Aorta (tissue), 5 donors: Measurements from ENCODE around the gene OSR1. TPM values are rescaled to one million over a fixed set of nuclear protein-coding genes. Genes with fewer than 3 reads are reported as not detected.

Source experiments
- ATAC-seq: fragments of 200-7000 bp; cut with Tn5 transposase; one replicate; pipeline ENCODE4 v1.9.1; 2022; ENCODE audit warnings: moderate library complexity; ENCODE audit not compliant: low FRiP score
- DNase-seq, 2 donors: peaks; one replicate each; pipeline ENCODE4 v3.0.0-alpha.2; 2020
- H3K27ac ChIP-seq, 2 donors: one replicate each; pipeline ENCODE4 v1.5.1; 2013; ENCODE audit warnings: low read length in 2 of 2, mild to moderate bottlenecking in 2 of 2, moderate library complexity in 2 of 2, control low read depth in 1 of 2, inconsistent platforms in 1 of 2, low read depth in 1 of 2
- H3K27me3 ChIP-seq, 2 donors: one replicate each; pipeline ENCODE4 v1.6.1; 2013; ENCODE audit warnings: control low read depth in 1 of 2, low read length in 1 of 2, mild to moderate bottlenecking in 1 of 2, moderate library complexity in 1 of 2; ENCODE audit not compliant: insufficient read depth in 2 of 2, control insufficient read depth in 1 of 2
- H3K36me3 ChIP-seq, 2 donors: one replicate each; pipeline ENCODE4 v1.6.1; 2013; ENCODE audit warnings: control low read depth in 1 of 2, low read length in 1 of 2, mild to moderate bottlenecking in 1 of 2; ENCODE audit not compliant: insufficient read depth in 2 of 2, control insufficient read depth in 1 of 2
- H3K4me1 ChIP-seq, 2 donors: one replicate each; pipeline ENCODE4 v1.6.1; 2013; ENCODE audit warnings: low read length in 2 of 2, control low read depth in 1 of 2, mild to moderate bottlenecking in 1 of 2, moderate library complexity in 1 of 2; ENCODE audit not compliant: insufficient read depth in 2 of 2, control insufficient read depth in 1 of 2
- H3K4me3 ChIP-seq, 2 donors: one replicate each; pipeline ENCODE4 v1.5.1; 2013; ENCODE audit warnings: low read length in 2 of 2, control low read depth in 1 of 2, mild to moderate bottlenecking in 1 of 2
- H3K9me3 ChIP-seq: one replicate; pipeline ENCODE4 v1.6.1; 2013; ENCODE audit warnings: mild to moderate bottlenecking, low read length; ENCODE audit not compliant: control insufficient read depth
- WGBS, 2 donors: extraction: QIAGEN DNeasy Blood & Tissue Kit; methylation state at CpG; one replicate each; pipeline ENCODE4 v1.1.7; 2013; 5-methylcytosine and 5-hydroxymethylcytosine counted together
- intact Hi-C, 2 donors: fragments of 100-400 bp; cut with DNase I; formaldehyde crosslinking; loops; one replicate each; pipeline versions ENCODE4 v1.14.2 to v1.15.0; 2022
- polyA plus RNA-seq, 2 donors: library from polyadenylated mRNA; stranded (reverse); fragments of 200-250 nt; gene quantifications; one replicate each; pipeline ENCODE4 v1.2.3, GENCODE V29; 2013
- total RNA-seq, 2 donors: library from RNA; stranded (reverse); fragmentation: NEBNext Ultra II Directional; extraction: Animal tissue kit (Norgen Biotek cat#: 25700); gene quantifications; one replicate each; pipeline ENCODE4 v1.2.1, GENCODE V29; 2021
- donor health status: healthy with polysubstance abuse.
- donor health status: Bipolar disorder and iron deficiency.
- donor health status: DM: no; HTN: no; CAD: no.
- donor health status: DM: no; HTN: no; CAD: no.
- donor health status: DM: yes; HTN: yes; CAD: no.

Gene OSR1
- total and polyA plus RNA-seq, 4 donors, result 13.1 to 79.1 (median 51.8) TPM

- Histone ChIP-seq H3K4me1 (no peaks in the 10 kb centered on the region), H3K27ac (no peak overlapping the region), H3K36me3 (no peaks in the 10 kb centered on the region), H3K27me3 (no peaks in the 10 kb centered on the region), H3K9me3 (peaks cover 2% of the 10 kb centered on the region), H3K4me3 (no peak overlapping the region)
- 83 to 86% methylated on average over 4 of the region's 4 CpGs for WGBS, 2 donors
- intact Hi-C loops, result no loop called here
- no peak for DNase-seq
- no peak for ATAC-seq
Measured at GRCh38 chr2:19371996-19372582, 13.7 kb upstream of the OSR1 start.

GRCh38 chr2:19369341-19369955, 11.0 kb upstream of the OSR1 start:
- no peak overlapping the region for H3K4me3 ChIP-seq
- no peaks in the 10 kb centered on the region for H3K4me1 ChIP-seq
- WGBS, 2 donors, result 22 to 39% methylated on average over 2 of the region's 2 CpGs
- no peaks in the 10 kb centered on the region for H3K36me3 ChIP-seq
- no peaks in the 10 kb centered on the region for H3K27me3 ChIP-seq
- DNase-seq (no peak), ATAC-seq (no peak)
- H3K27ac ChIP-seq, result no peak overlapping the region
- no peaks in the 10 kb centered on the region for H3K9me3 ChIP-seq
- intact Hi-C loops, result no loop called here

GRCh38 chr2:19368760-19369159, 10.3 kb upstream of the OSR1 start:
- no peak for DNase-seq
- Histone ChIP-seq H3K36me3 (no peaks in the 10 kb centered on the region), H3K9me3 (no peaks in the 10 kb centered on the region), H3K27me3 (no peaks in the 10 kb centered on the region), H3K4me1 (no peaks in the 10 kb centered on the region), H3K27ac (no peak overlapping the region), H3K4me3 (no peak overlapping the region)
- intact Hi-C loops, result no loop called here
- ATAC-seq, result no peak
- WGBS, 2 donors, result 80 to 84% methylated on average over 4 of the region's 4 CpGs

GRCh38 chr2:19367326-19367725, 8.9 kb upstream of the OSR1 start:
- Histone ChIP-seq H3K36me3 (no peaks in the 10 kb centered on the region), H3K27me3 (no peaks in the 10 kb centered on the region), H3K27ac (no peak overlapping the region), H3K9me3 (no peaks in the 10 kb centered on the region), H3K4me3 (no peak overlapping the region), H3K4me1 (no peaks in the 10 kb centered on the region)
- no peak for ATAC-seq
- intact Hi-C loops, result no loop called here
- DNase-seq, result no peak
- 18 to 23% methylated on average over 5 of the region's 5 CpGs for WGBS, 2 donors

GRCh38 chr2:19365126-19365525, 6.7 kb upstream of the OSR1 start:
- H3K27ac ChIP-seq, result no peak overlapping the region
- intact Hi-C loops, result no loop called here
- no peaks in the 10 kb centered on the region for H3K27me3 ChIP-seq
- H3K4me1 ChIP-seq, result no peaks in the 10 kb centered on the region
- 38 to 52% methylated on average over 3 of the region's 3 CpGs for whole genome bisulfite sequencing, 2 donors
- H3K36me3 ChIP-seq, result no peaks in the 10 kb centered on the region
- no peak overlapping the region for H3K4me3 ChIP-seq
- H3K9me3 ChIP-seq, result no peaks in the 10 kb centered on the region
- no peak for DNase-seq
- ATAC-seq, result no peak

GRCh38 chr2:19364014-19364413, 5.6 kb upstream of the OSR1 start:
- intact Hi-C loops, result loop anchor here (5.0 kb wide), 6 partner anchors 308 to 847 kb away; no protein-coding TSS in a partner anchor
- Histone ChIP-seq H3K9me3 (no peaks in the 10 kb centered on the region), H3K27me3 (no peaks in the 10 kb centered on the region), H3K36me3 (no peaks in the 10 kb centered on the region), H3K4me3 (peak overlapping the region in 1 of 2 donors; percentile 88), H3K4me1 (no peaks in the 10 kb centered on the region), H3K27ac (peak overlapping the region in 1 of 2 donors; percentile 3)
- WGBS, 2 donors, result 33 to 38% methylated on average over 3 of the region's 3 CpGs
- ATAC-seq, result no peak
- DNase-seq, result no peak

- no peaks in the 10 kb centered on the region for H3K27me3 ChIP-seq
- intact Hi-C loops, result loop anchor here (2.0 to 5.0 kb wide), 7 partner anchors 309 to 846 kb away; no protein-coding TSS in a partner anchor
Measured at GRCh38 chr2:19363474-19363778, 5.0 kb upstream of the OSR1 start.

GRCh38 chr2:19362755-19363473, 4.5 kb upstream of the OSR1 start:
- ATAC-seq, result peak; percentile 79
- Histone ChIP-seq H3K27me3 (no peaks in the 10 kb centered on the region), H3K27ac (no peak overlapping the region), H3K9me3 (no peaks in the 10 kb centered on the region), H3K4me1 (no peaks in the 10 kb centered on the region), H3K36me3 (no peaks in the 10 kb centered on the region), H3K4me3 (peak overlapping the region; percentile 66 to 88)
- DNase-seq, result peak; percentile 86 to 93
- intact Hi-C loops, result loop anchor here (2.0 to 5.0 kb wide), 7 partner anchors 309 to 846 kb away; no protein-coding TSS in a partner anchor
- 0% methylated on average over 33 of the region's 33 CpGs for WGBS, 2 donors

More at GRCh38 chr2:19363474-19363778, 5.0 kb upstream of the OSR1 start:
- no peaks in the 10 kb centered on the region for H3K4me1 ChIP-seq
- DNase-seq (no peak), ATAC-seq (no peak)
- no peaks in the 10 kb centered on the region for H3K36me3 ChIP-seq
- H3K4me3 ChIP-seq, result peak overlapping the region; percentile 66 to 88
- no peak overlapping the region for H3K27ac ChIP-seq
- 0 to 5% methylated on average over 20 of the region's 20 CpGs for WGBS, 2 donors
- no peaks in the 10 kb centered on the region for H3K9me3 ChIP-seq
